GM18499 (cell line): ENCODE results near the gene SND1.
A peak's percentile ranks its signal among the peaks of the same experiment; 100 is the strongest.

Experiments
- ATAC-seq: cut with Tn5 transposase; IDR thresholded peaks from one replicate; pipeline ENCODE4 v1.9.1; 2021; ENCODE audit warnings: moderate number of reproducible peaks; ENCODE audit not compliant: insufficient read depth, unreplicated experiment

Gene SND1

DNA sequence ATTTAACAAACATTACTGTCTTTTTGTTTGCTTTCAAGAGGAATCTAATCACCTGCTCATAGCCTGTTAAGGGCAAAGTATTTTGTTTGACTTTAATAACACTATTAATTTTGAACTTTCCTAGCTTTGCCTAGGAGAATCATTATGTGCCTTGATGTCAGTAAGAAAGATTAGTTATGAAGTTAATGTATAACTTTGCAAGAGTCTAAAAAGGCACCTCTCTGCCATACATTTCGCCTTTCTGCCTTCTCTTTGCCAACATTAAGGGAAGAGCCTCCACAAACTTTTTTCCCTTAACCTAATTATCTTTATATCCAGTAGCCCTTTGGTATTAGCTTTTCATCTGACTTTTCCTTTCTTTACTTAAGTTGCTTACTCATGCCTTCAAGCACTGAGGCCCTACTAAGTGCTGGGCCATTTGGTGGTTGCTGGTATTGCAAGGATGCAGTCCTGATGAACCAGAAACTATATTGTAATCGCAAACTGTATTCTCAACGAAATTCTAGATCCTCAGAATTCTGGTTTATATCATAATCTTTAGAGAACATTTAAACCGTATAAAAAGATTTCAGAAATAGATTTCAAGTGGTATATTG is 108.5 kb downstream of the SND1 start:
- no peak for ATAC-seq

DNA sequence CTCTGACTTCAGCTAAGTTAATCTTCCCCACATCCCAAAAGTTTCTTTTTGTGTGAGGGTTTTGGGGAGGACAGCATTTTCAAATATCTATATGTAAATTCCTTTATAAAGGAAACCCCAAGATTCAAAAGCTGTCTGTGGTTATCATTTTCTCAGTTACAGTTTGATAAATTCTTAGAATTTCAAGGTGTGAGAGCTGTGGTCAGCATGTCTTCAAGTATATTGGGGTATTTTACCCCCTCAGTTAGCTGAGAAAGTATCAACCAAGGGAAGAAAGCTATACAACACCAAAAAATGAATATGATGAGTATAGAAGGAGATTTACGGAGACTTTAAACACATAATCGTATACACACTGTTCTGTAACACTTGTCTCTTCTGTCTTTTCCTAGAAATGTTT is 109.2 kb downstream of the SND1 start:
- no peak for ATAC-seq

DNA sequence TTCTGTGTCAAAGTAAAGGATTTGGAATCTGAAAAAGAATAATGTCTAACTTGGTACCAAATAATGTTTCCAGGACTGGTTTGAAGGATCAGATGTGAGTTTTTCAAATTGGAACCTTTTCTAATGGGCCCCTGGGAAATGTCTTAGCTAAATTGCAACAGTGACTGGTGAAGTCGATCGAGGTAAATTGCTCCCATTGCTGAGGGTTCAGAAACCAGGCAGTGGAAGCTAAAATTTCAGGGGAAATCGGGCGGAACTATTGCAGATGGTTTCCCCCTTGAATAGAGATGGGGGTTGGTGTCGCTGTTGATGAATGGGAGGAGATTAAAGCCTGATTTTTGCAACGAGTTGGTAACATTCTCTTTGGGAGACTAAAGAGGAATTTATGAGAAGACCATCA is 112.7 kb downstream of the SND1 start:
- ATAC-seq, result no peak

GRCh38 chr7:127765150-127765549 is 113.2 kb downstream of the SND1 start:
- ATAC-seq, result no peak

DNA sequence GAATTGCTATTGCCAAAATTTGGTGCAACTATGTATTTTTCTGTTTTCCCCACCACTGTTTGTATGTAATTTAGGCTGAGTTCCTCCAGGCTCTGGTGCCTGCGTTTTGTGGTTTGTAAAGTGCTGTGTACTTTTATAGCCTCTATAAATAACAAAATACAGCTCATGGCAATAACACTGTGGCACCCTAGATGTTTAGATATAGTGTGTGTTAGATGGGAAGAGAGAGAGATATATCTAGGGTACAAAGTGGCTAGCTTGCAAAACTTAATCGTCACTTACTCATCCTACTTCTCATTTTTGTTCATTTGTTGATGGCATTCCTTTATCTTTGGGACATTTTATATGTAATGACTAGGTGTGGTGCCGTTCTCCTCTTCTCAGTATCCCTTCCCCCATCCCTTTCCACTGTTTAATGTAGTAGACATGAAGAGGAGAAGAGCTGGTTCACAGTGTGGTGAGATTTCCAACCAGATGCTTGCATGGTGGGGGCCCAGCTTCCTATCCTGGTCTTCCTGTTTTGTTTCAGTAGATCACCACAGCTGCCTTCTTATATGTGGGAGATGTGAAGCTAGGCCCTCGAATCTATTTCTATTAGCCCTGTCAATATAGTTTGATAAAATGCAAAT is 115.0 kb downstream of the SND1 start:
- ATAC-seq, result no peak

DNA sequence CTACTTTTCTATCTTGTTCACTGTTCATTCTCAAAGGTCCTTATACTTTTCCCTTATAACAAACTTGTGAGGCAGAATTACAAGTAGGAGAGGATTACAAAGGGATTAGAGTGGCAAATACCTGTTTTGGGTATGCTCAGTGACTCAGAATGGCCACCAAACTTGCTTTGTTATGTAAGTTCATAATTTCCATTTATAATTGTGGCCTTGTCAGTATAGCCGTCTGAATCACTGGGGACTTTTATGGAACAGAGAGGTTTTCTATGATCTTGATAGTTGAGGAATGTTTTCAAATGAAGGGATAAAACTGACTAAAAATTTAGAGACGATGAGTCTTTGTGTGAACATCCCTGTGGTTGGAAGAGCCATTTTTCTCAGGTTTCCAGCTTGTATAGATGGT is 116.2 kb downstream of the SND1 start:
- ATAC-seq, result no peak

GRCh38 chr7:127769137-127769536 is 117.1 kb downstream of the SND1 start:
- no peak for ATAC-seq

DNA sequence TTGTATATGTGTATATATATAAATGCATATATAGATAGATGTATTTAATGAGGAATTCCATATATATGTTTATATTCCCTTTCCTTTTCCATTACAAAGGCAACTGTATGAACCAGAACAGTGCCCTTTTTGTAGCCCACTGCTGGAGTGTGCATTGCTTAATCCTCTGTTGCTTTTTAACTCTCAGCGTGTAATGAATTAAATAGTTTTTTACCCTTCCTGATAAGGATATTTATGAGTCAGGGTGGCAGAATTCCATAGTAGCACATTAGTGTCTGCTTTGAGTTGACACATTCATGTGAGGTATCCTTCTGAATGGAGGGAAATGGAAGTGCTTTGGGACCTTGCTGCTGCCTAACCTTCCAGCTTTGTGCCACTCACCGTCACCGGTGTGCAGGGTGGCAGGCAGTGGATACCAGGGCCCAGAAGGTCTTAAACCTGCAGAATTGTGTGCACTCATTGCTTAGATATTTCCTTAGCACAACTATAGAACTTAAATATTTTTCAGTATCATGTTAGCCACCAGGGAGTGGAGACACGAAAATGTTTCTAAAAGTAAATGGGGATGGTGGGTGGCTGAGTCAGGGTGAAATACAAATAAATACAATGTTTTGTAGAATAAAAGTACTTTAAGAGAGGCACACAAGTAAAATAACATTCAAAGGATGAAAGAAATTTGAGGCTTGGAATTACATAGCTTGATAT is 117.9 kb downstream of the SND1 start:
- ATAC-seq, result no peak

DNA sequence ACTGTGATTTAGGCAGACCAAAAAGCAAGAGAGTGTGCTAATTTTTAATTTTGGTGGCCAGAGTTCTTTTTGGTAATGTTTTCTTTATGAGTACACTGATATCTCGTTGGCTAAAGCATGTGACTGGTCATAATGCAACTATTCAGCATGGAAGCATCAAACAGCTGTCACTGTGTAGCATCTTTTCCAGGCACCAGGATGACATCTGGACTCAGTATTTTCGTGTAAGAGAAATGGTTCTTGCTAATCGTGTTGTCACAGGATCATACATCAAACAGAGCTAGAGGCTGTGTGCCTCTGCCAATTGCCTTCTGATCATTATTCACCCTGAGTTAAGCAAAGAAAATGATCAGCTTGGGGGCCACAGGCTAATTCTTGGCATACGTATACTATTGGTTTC is 118.9 kb downstream of the SND1 start:
- no peak for ATAC-seq

DNA sequence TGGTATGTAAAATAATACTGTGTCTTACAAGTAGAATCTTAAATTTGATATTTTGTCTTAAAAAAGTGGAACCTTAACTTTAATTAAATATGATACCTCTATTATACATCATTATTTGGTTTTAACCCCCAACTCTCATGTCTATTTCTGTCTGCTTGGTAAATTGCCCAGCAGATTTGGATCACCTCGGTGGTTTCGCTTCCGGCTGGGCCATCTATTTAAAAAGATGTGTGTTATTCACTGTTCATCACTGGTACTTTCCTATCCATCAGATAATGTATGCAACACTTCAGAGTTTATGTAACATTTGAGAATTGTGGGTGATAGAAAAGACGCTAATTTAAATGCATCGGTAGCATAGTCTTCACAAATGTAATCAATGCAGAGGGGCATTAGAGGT is 119.7 kb downstream of the SND1 start:
- ATAC-seq, result no peak

- ATAC-seq, result no peak
Observed at GRCh38 chr7:127776776-127777386, 124.9 kb downstream of the SND1 start.

DNA sequence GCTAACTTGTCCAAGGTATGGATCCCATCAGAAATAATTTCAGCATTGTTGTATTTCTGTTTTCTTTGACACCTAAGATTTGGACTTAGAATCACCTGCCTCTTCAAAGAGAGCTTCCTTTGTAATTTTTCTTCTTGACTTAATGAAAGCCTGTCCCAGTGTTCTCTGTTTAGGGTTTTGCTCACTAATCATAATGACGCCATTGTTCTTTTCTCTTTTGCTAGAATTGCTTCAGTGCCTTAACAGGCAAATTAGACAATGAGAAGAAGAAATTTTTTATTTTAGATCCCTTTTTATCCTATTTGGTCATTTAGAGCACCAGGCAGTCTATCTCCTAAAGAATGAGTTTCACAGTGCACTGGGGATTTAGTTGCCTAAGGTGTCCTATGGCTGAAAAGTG is 128.5 kb downstream of the SND1 start:
- no peak for ATAC-seq

GRCh38 chr7:127781081-127781480 is 129.1 kb downstream of the SND1 start:
- ATAC-seq, result no peak

DNA sequence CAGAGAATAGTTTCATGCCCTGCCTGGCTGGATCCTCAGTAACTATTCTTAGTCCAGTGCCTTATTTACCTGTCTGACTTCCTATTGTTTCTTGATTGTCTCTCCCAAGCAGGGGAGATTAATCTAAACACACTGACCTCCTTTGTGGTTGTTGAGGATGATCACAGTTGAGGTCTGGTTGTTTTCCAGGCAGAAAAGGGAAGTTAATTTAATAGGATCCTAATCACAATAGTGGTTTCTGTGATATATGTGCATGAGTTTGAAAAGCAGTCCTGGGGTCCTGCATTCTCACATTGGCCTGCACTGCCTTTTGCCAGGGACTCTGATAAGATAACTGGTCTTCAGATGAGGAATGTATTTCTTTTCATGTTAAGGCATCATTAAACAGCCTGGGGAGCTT is 130.1 kb downstream of the SND1 start:
- ATAC-seq, result no peak

GRCh38 chr7:127782654-127783559 is 130.9 kb downstream of the SND1 start:
- peak; percentile 89 for ATAC-seq

GRCh38 chr7:127786184-127786583 is 134.2 kb downstream of the SND1 start:
- ATAC-seq, result no peak

DNA sequence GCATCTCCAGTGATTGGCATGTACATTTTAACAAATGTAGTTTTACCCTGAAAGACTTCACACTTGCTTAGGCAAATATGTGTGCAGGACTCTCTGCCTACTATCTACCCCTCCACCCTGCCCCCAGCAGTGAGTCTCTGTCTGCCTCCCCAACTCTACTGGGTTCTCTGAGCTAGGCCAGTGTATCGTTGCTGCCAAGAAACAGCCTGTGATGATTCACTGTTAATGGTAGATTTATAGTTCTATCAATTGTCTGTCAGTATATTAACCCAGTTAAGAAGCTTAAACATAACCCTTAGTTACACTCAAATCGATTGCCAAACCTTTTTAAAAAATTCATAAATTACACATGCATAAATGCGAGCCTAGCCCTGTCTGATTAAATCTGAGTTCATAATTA is 137.0 kb downstream of the SND1 start:
- no peak for ATAC-seq

DNA sequence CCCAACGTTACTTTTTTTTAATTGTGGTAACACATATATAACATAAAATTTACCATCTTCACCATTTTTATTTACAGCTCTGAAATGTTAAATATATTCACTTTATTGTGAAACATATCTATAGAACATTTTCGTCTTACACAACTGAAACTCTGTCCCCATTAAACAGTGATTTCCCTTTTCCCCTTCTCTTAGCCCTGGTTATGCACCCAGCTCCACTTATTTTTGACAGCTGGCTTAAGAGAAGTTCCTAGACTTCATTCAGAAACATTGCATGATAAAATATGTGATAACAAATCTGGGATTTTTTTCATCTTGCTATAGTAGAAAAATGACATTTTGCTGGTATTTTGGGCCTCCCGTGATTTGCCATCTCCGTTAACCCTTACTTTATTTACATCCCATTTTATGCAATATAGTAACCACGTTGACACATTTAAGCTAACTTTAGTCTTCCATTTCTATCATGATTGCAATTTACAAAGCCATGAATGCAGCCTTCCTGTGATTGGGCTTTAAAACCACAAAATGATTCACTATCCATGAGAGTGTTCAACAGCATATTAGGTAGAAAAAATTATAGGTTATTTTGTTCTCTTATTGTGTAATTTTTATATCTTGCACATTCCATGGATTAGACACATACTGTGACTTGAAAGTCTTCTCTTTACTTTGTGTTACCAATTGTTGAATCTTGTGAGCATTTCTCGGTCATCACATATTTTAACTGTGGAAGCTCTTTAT is 139.6 kb downstream of the SND1 start:
- no peak for ATAC-seq

- no peak for ATAC-seq
Observed at GRCh38 chr7:127792528-127793342, 140.7 kb downstream of the SND1 start.
